Left lung (tissue), 10 donors: Measurements from ENCODE around the gene OLIG2. TPM values are rescaled to one million over a fixed set of nuclear protein-coding genes. Genes with fewer than 3 reads are reported as not detected.

Experiments
- ATAC-seq: fragments of 200-7000 bp; cut with Tn5 transposase; one replicate; pipeline ENCODE4 v1.9.1; 2020; ENCODE audit warnings: moderate library complexity
- DNase-seq, 4 donors: peaks; one replicate each; pipeline ENCODE4 v3.0.0-alpha.2; 2013 to 2020
- H3K27ac ChIP-seq, 2 donors: fragments of 200-600 bp; sonication (generic) in 1 of 2; one replicate each; pipeline versions ENCODE4 v1.5.0 to v1.8.0; 2020 to 2021
- H3K27me3 ChIP-seq, 2 donors: fragments of 200-600 bp; sonication (generic) in 1 of 2; one replicate each; pipeline versions ENCODE4 v1.5.0 to v1.8.0; 2020 to 2021
- H3K36me3 ChIP-seq, 2 donors: fragments of 200-600 bp; sonication (generic) in 1 of 2; one replicate each; pipeline versions ENCODE4 v1.5.0 to v1.8.0; 2020 to 2021
- H3K4me1 ChIP-seq, 2 donors: fragments of 200-600 bp; one replicate each; pipeline ENCODE4 v1.8.0; 2021
- H3K4me3 ChIP-seq, 2 donors: fragments of 200-600 bp; sonication (generic) in 1 of 2; one replicate each; pipeline versions ENCODE4 v1.5.0 to v1.8.0; 2020 to 2021; ENCODE audit warnings: mild to moderate bottlenecking in 1 of 2
- H3K9me3 ChIP-seq, 2 donors: fragments of 200-600 bp; sonication (generic) in 1 of 2; one replicate each; pipeline versions ENCODE4 v1.5.0 to v1.8.0; 2020 to 2021
- intact Hi-C, 2 donors: fragments of 100-400 bp; cut with DNase I; formaldehyde crosslinking; loops; one replicate each; pipeline versions ENCODE4 v1.11.2 to v1.14.2; 2022
- polyA plus RNA-seq, 6 donors: library from polyadenylated mRNA; unstranded; fragments of 120-200 nt; gene quantifications; one replicate each; pipeline ENCODE4 v1.2.1, GENCODE V29; 2013; ENCODE audit not compliant: insufficient read length in 6 of 6
- total RNA-seq, 2 donors: library from RNA; stranded (reverse); fragmentation: NEBNext Ultra II Directional; extraction: Animal tissue kit (Norgen Biotek cat#: 25700); gene quantifications; one replicate each; pipeline ENCODE4 v1.2.1, GENCODE V29; 2021
- TF ChIP-seq, protein P1 (sequence below), 2 donors: fragments of 200-600 bp; sonication (generic) in 1 of 2; IDR thresholded peaks; one replicate each; pipeline versions ENCODE4 v1.5.0 to v1.8.0; 2021; ENCODE audit warnings: antibody characterized with exemption in 2 of 2
- donor health status: DM: no; HTN: yes; CAD: no.
- donor health status: DM: no; HTN: no; CAD: no.

The OLIG2 gene
- total and polyA plus RNA-seq, 8 donors, result 0.23 to 0.47 TPM; not detected in 6

DNA sequence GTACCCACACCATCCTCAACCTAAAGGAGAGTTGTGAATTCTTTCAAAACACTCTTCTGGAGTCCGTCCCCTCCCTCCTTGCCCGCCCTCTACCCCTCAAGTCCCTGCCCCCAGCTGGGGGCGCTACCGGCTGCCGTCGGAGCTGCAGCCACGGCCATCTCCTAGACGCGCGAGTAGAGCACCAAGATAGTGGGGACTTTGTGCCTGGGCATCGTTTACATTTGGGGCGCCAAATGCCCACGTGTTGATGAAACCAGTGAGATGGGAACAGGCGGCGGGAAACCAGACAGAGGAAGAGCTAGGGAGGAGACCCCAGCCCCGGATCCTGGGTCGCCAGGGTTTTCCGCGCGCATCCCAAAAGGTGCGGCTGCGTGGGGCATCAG lies 638 bp upstream of the OLIG2 start:
- Histone ChIP-seq H3K36me3 (no peaks in the 10 kb centered on the region), H3K27ac (no peak overlapping the region), H3K27me3 (peaks cover 99 to 100% of the 10 kb centered on the region in 2 donors), H3K9me3 (no peaks in the 10 kb centered on the region), H3K4me1 (peaks cover under 1 to 87% of the 10 kb centered on the region in 2 donors), H3K4me3 (no peak overlapping the region)
- ATAC-seq (no peak), DNase-seq (no peak)
- TF ChIP-seq, protein P1, sequence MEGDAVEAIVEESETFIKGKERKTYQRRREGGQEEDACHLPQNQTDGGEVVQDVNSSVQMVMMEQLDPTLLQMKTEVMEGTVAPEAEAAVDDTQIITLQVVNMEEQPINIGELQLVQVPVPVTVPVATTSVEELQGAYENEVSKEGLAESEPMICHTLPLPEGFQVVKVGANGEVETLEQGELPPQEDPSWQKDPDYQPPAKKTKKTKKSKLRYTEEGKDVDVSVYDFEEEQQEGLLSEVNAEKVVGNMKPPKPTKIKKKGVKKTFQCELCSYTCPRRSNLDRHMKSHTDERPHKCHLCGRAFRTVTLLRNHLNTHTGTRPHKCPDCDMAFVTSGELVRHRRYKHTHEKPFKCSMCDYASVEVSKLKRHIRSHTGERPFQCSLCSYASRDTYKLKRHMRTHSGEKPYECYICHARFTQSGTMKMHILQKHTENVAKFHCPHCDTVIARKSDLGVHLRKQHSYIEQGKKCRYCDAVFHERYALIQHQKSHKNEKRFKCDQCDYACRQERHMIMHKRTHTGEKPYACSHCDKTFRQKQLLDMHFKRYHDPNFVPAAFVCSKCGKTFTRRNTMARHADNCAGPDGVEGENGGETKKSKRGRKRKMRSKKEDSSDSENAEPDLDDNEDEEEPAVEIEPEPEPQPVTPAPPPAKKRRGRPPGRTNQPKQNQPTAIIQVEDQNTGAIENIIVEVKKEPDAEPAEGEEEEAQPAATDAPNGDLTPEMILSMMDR (IDR thresholded peaks at IDR 0.05), result no peak
- intact Hi-C loops, result no loop called here

DNA sequence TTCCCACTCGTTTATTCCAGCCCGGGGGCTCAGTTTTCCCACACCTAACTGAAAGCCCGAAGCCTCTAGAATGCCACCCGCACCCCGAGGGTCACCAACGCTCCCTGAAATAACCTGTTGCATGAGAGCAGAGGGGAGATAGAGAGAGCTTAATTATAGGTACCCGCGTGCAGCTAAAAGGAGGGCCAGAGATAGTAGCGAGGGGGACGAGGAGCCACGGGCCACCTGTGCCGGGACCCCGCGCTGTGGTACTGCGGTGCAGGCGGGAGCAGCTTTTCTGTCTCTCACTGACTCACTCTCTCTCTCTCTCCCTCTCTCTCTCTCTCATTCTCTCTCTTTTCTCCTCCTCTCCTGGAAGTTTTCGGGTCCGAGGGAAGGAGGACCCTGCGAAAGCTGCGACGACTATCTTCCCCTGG lies 716 bp downstream of the OLIG2 start:
- H3K27me3 ChIP-seq, result peaks cover 99 to 100% of the 10 kb centered on the region in 2 donors
- no peaks in the 10 kb centered on the region for H3K36me3 ChIP-seq
- DNase-seq, result no peak
- no peaks in the 10 kb centered on the region for H3K9me3 ChIP-seq
- H3K4me1 ChIP-seq, result peaks cover 0 to 81% of the 10 kb centered on the region in 2 donors
- no peak overlapping the region for H3K27ac ChIP-seq
- TF ChIP-seq, protein P1 (IDR thresholded peaks at IDR 0.05), result no peak
- H3K4me3 ChIP-seq, result peak overlapping the region in 1 of 2 donors; percentile 19
- intact Hi-C loops, result no loop called here
- ATAC-seq, result no peak

DNA sequence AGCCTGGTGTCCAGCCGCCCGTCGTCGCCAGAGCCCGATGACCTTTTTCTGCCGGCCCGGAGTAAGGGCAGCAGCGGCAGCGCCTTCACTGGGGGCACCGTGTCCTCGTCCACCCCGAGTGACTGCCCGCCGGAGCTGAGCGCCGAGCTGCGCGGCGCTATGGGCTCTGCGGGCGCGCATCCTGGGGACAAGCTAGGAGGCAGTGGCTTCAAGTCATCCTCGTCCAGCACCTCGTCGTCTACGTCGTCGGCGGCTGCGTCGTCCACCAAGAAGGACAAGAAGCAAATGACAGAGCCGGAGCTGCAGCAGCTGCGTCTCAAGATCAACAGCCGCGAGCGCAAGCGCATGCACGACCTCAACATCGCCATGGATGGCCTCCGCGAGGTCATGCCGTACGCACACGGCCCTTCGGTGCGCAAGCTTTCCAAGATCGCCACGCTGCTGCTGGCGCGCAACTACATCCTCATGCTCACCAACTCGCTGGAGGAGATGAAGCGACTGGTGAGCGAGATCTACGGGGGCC lies 1.2 kb downstream of the OLIG2 start:
- Histone ChIP-seq H3K4me3 (peak overlapping the region in 1 of 2 donors; percentile 19), H3K27ac (no peak overlapping the region), H3K4me1 (peaks cover 0 to 81% of the 10 kb centered on the region in 2 donors), H3K9me3 (no peaks in the 10 kb centered on the region), H3K36me3 (no peaks in the 10 kb centered on the region), H3K27me3 (peaks cover 98 to 100% of the 10 kb centered on the region in 2 donors)
- intact Hi-C loops, result no loop called here
- peak in 1 of 4 donors; percentile 79 for DNase-seq
- TF ChIP-seq, protein P1 (IDR thresholded peaks at IDR 0.05), result no peak
- no peak for ATAC-seq

DNA sequence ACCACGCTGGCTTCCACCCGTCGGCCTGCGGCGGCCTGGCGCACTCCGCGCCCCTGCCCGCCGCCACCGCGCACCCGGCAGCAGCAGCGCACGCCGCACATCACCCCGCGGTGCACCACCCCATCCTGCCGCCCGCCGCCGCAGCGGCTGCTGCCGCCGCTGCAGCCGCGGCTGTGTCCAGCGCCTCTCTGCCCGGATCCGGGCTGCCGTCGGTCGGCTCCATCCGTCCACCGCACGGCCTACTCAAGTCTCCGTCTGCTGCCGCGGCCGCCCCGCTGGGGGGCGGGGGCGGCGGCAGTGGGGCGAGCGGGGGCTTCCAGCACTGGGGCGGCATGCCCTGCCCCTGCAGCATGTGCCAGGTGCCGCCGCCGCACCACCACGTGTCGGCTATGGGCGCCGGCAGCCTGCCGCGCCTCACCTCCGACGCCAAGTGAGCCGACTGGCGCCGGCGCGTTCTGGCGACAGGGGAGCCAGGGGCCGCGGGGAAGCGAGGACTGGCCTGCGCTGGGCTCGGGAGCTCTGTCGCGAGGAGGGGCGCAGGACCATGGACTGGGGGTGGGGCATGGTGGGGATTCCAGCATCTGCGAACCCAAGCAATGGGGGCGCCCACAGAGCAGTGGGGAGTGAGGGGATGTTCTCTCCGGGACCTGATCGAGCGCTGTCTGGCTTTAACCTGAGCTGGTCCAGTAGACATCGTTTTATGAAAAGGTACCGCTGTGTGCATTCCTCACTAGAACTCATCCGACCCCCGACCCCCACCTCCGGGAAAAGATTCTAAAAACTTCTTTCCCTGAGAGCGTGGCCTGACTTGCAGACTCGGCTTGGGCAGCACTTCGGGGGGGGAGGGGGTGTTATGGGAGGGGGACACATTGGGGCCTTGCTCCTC lies 1.9 kb downstream of the OLIG2 start:
- H3K9me3 ChIP-seq, result no peaks in the 10 kb centered on the region
- peaks cover 0 to 76% of the 10 kb centered on the region in 2 donors for H3K4me1 ChIP-seq
- DNase-seq (peak in 1 of 4 donors; percentile 77), ATAC-seq (no peak)
- H3K4me3 ChIP-seq, result peak overlapping the region in 1 of 2 donors; percentile 19
- no peak overlapping the region for H3K27ac ChIP-seq
- no peaks in the 10 kb centered on the region for H3K36me3 ChIP-seq
- H3K27me3 ChIP-seq, result peaks cover 98 to 100% of the 10 kb centered on the region in 2 donors
- intact Hi-C loops, result no loop called here
- TF ChIP-seq, protein P1 (IDR thresholded peaks at IDR 0.05), result no peak

DNA sequence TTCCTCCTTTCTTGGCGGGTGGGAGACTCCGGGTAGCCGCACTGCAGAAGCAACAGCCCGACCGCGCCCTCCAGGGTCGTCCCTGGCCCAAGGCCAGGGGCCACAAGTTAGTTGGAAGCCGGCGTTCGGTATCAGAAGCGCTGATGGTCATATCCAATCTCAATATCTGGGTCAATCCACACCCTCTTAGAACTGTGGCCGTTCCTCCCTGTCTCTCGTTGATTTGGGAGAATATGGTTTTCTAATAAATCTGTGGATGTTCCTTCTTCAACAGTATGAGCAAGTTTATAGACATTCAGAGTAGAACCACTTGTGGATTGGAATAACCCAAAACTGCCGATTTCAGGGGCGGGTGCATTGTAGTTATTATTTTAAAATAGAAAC lies 2.5 kb downstream of the OLIG2 start:
- TF ChIP-seq, protein P1 (IDR thresholded peaks at IDR 0.05), result no peak
- ATAC-seq (no peak), DNase-seq (no peak)
- peaks cover 0 to 71% of the 10 kb centered on the region in 2 donors for H3K4me1 ChIP-seq
- intact Hi-C loops, result no loop called here
- no peak overlapping the region for H3K4me3 ChIP-seq
- no peak overlapping the region for H3K27ac ChIP-seq
- H3K9me3 ChIP-seq, result no peaks in the 10 kb centered on the region
- peaks cover 98 to 100% of the 10 kb centered on the region in 2 donors for H3K27me3 ChIP-seq
- H3K36me3 ChIP-seq, result no peaks in the 10 kb centered on the region
